ENCODE results near the gene TEX261. TPM values are rescaled to one million over a fixed set of nuclear protein-coding genes. Genes with fewer than 3 reads are reported as not detected.

TEX261 gene
- total and polyA plus RNA-seq, 2 of the 8 experiments (the other 6 are each of a cell fraction or from before 2014, with no cell fraction given), result 25.2 to 30.1 TPM

DNA sequence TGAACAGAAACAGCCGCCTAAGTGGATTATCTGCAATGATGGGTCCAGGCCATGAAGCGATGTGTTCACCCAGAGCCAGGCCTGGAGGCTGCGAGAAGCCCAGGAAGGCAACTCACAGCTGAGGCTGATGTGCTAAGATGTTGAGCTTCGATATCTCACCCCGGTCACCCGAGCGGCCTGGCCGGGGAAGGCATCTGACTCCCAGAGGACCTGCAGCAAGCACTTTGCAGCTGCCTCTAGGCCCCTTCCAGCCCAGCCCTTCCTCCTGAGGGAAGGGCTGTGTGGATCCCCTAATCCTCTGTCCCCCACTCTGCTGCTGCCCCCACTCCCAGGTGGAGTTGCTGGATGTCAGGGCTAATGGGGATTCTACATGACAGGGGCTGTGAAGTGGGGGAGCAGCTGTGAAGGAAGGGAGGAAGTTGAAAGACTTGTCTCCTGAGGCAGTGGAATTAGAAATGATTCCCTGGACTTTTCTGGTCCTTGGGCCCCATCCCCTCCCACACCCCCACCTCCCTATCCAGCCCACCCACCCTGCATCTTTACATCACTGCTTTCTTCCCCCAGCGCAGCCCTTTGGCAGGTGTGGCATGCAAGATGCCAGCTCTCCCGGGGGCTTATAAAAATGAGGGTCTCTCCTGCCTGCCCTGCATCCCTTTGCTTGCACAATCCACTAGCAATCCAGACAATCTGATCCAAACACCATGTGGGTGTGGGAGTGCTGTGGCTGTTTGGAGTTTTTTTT, 54.7 kb downstream of the TEX261 start (continued):
- TF ChIP-seq JUND (IDR thresholded peaks at IDR 0.05; ENCODE audit: low read length), result no peak
- TF ChIP-seq ATF3 (IDR thresholded peaks at IDR 0.05; ENCODE audit: insufficient read depth, low read depth, low read length), result no peak
- no peak for TF ChIP-seq PHF8 (conservative IDR thresholded peaks at IDR 0.05; ENCODE audit: low read depth, low read length)

Measured in H1 (cell line).